HEK293 (cell line): ENCODE data around the gene ZNF335.

Experiments used
- CTCF ChIA-PET: fragments of 350-600 bp; formaldehyde crosslinking; extraction: SDS; loops from one replicate; lab custom pipeline; 2021; ENCODE audit warnings: antibody characterized with exemption; lab: Yijun Ruan, JAX
- POLR2A ChIA-PET: fragments of 300-600 bp; formaldehyde crosslinking; extraction: SDS; loops from one replicate; lab custom pipeline; 2020; ENCODE audit warnings: antibody characterized with exemption, inconsistent platforms; lab: Yijun Ruan, JAX
- H3K27ac ChIP-seq: fragments of 200-500 bp; sonication (Bioruptor generic); 2 replicates; pipeline ENCODE4 v1.5.1; 2014; ENCODE audit warnings: low read depth, low read length, control low read depth, inconsistent platforms; ENCODE audit errors: extremely low read depth
- H3K36me3 ChIP-seq, 2 experiments: fragments of 200-500 bp in 1 of 2; sonication (Bioruptor generic) in 1 of 2; 1 replicate in 1 of 2; 2 replicates in 1 of 2; pipeline ENCODE4 v1.5.1; 2014 to 2017; ENCODE audit warnings: inconsistent platforms in 2 of 2, low read length in 2 of 2; ENCODE audit not compliant: control insufficient read depth in 2 of 2, insufficient read depth in 1 of 2
- H3K4me1 ChIP-seq: fragments of 200-500 bp; sonication (Bioruptor generic); 2 replicates; pipeline ENCODE4 v1.5.1; 2014; ENCODE audit warnings: mild to moderate bottlenecking, low read length, inconsistent platforms; ENCODE audit not compliant: control insufficient read depth, insufficient read depth
- H3K4me3 ChIP-seq: 2 replicates; pipeline ENCODE4 v1.5.1; 2011; ENCODE audit warnings: low read depth, mild to moderate bottlenecking, control low read depth, low read length, moderate library complexity
- H3K9me3 ChIP-seq: fragments of 200-500 bp; sonication (Bioruptor generic); 2 replicates; pipeline ENCODE4 v1.5.1; 2014; ENCODE audit warnings: low read depth, low read length, inconsistent platforms; ENCODE audit not compliant: control insufficient read depth, insufficient read depth
- KLF1 ChIP-seq: fragments of 450-650 bp; formaldehyde crosslinking; IDR thresholded peaks from 2 replicates; pipeline ENCODE4 v1.5.1; 2016; ENCODE audit warnings: missing biosample characterization, missing genetic modification characterization
- SP2 ChIP-seq: fragments of 450-650 bp; formaldehyde crosslinking; IDR thresholded peaks from 2 replicates; pipeline ENCODE4 v1.5.1; 2016; ENCODE audit warnings: missing biosample characterization, missing genetic modification characterization
- ZBTB8A ChIP-seq: fragments of 450-650 bp; formaldehyde crosslinking; IDR thresholded peaks from 2 replicates; pipeline ENCODE4 v1.5.1; 2016; ENCODE audit warnings: missing biosample characterization, missing genetic modification characterization
- ZFP3 ChIP-seq: fragments of 450-650 bp; formaldehyde crosslinking; IDR thresholded peaks from 2 replicates; pipeline ENCODE4 v1.5.1; 2016; ENCODE audit warnings: low read depth, missing biosample characterization, missing genetic modification characterization
- ZNF114 ChIP-seq: fragments of 450-650 bp; formaldehyde crosslinking; IDR thresholded peaks from 2 replicates; pipeline ENCODE4 v1.5.0; 2017; ENCODE audit warnings: missing biosample characterization, missing genetic modification characterization
- ZNF140 ChIP-seq: fragments of 450-650 bp; formaldehyde crosslinking; IDR thresholded peaks from 2 replicates; pipeline ENCODE4 v1.5.1; 2016; ENCODE audit warnings: missing biosample characterization, missing genetic modification characterization
- ZNF221 ChIP-seq: fragments of 450-650 bp; formaldehyde crosslinking; IDR thresholded peaks from 2 replicates; pipeline ENCODE4 v1.5.1; 2017; ENCODE audit warnings: missing biosample characterization, missing genetic modification characterization, borderline replicate concordance
- ZNF354C ChIP-seq: fragments of 450-650 bp; formaldehyde crosslinking; IDR thresholded peaks from 2 replicates; pipeline ENCODE4 v1.5.1; 2016; ENCODE audit warnings: missing biosample characterization, missing genetic modification characterization, low read depth, borderline replicate concordance
- ZNF488 ChIP-seq: fragments of 450-650 bp; formaldehyde crosslinking; IDR thresholded peaks from 2 replicates; pipeline ENCODE4 v1.5.1; 2016; ENCODE audit warnings: missing biosample characterization, missing genetic modification characterization
- ZNF521 ChIP-seq: fragments of 450-650 bp; formaldehyde crosslinking; IDR thresholded peaks from 2 replicates; pipeline ENCODE4 v1.5.1; 2017; ENCODE audit warnings: missing biosample characterization, mild to moderate bottlenecking, missing genetic modification characterization
- ZNF660 ChIP-seq: fragments of 450-650 bp; IDR thresholded peaks from 2 replicates; pipeline ENCODE4 v1.5.1; 2018; ENCODE audit warnings: missing biosample characterization, mild to moderate bottlenecking, missing genetic modification characterization
- ZNF776 ChIP-seq: fragments of 450-650 bp; formaldehyde crosslinking; IDR thresholded peaks from 2 replicates; pipeline ENCODE4 v1.5.0; 2017; ENCODE audit warnings: missing biosample characterization, missing genetic modification characterization, borderline replicate concordance
- ZNF792 ChIP-seq: fragments of 450-650 bp; formaldehyde crosslinking; IDR thresholded peaks from 2 replicates; pipeline ENCODE4 v1.5.1; 2016; ENCODE audit warnings: missing biosample characterization, missing genetic modification characterization
- ZNF837 ChIP-seq: fragments of 450-650 bp; formaldehyde crosslinking; IDR thresholded peaks from 2 replicates; pipeline ENCODE4 v1.5.1; 2016; ENCODE audit warnings: missing biosample characterization, missing genetic modification characterization
- TF ChIP-seq, protein P1 (sequence below): fragments of 450-650 bp; formaldehyde crosslinking; IDR thresholded peaks from 2 replicates; pipeline ENCODE4 v1.5.1; 2016; ENCODE audit warnings: missing biosample characterization, missing genetic modification characterization
- TF ChIP-seq, protein P2 (sequence below): fragments of 450-650 bp; formaldehyde crosslinking; IDR thresholded peaks from 2 replicates; pipeline ENCODE4 v1.5.1; 2016; ENCODE audit warnings: missing biosample characterization, missing genetic modification characterization
- TF ChIP-seq, protein P3 (sequence below): fragments of 450-650 bp; formaldehyde crosslinking; IDR thresholded peaks from 2 replicates; pipeline ENCODE4 v1.5.1; 2016; ENCODE audit warnings: missing biosample characterization, missing genetic modification characterization
- TF ChIP-seq, protein P4 (sequence below): fragments of 450-650 bp; formaldehyde crosslinking; IDR thresholded peaks from 2 replicates; pipeline ENCODE4 v1.5.1; 2016; ENCODE audit warnings: missing biosample characterization, missing genetic modification characterization
- TF ChIP-seq, protein P5 (sequence below): fragments of 450-650 bp; formaldehyde crosslinking; conservative IDR thresholded peaks from 2 replicates; pipeline ENCODE4 v1.5.1; 2016; ENCODE audit warnings: low read depth, missing biosample characterization, missing genetic modification characterization

ZNF335 gene

DNA sequence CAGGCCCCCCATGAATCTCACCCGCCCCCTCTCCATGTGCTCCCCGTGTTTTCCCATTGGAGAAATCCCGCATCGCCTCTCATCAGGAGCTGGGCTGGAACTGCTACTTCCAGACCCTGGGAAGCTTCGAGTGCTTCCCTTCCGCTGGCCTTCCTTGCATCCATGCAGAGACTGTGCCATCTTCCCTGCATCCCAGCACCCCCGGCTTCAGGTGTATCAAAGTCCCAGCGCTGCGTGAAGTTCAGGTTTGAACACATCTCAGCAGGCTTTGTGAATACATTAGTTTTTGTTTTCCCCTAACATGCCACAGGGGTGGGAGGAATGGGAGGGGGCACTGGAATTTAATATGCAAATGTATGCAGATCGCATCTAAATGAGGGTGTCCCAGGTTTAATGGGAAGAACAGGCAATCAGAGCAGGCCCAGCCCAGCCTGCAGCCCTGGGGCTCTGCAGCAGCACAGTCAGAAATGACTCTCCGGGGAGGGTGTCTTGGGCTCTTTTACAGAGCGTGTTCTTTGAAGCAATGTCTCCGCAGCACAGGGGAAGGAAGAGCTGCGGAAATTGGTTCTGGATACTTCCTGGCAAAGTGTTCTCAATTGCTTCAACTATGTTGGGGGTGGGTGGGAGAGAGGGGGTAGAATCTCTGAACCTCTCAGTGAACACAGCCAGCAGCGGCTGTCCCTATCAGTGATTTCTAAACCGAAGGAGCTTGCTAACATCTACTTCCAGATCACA lies 28.4 kb upstream of the ZNF335 start (continued):
- no peak for TF ChIP-seq ZNF660 (tag by site-specific recombination)

- no peak overlapping the region for H3K27ac ChIP-seq
- no peaks in the 10 kb centered on the region for H3K36me3 ChIP-seq
- POLR2A ChIA-PET: interaction anchor here (1.5 kb wide), 1 partner anchor 9 kb away, joined by 3 read pairs; no protein-coding TSS in a partner anchor
These were observed 27.7 kb upstream of the ZNF335 start for GRCh38 chr20:45999557-46000261.

GRCh38 chr20:45998761-45999160 lies 26.8 kb upstream of the ZNF335 start:
- no peak overlapping the region for H3K27ac ChIP-seq
- H3K9me3 ChIP-seq: no peaks in the 10 kb centered on the region
- no peak overlapping the region for H3K4me3 ChIP-seq
- POLR2A ChIA-PET: interaction anchor here (1.5 kb wide), 1 partner anchor 8 kb away, joined by 3 read pairs; no protein-coding TSS in a partner anchor
- CTCF ChIA-PET: interaction anchor here (0.7 to 6.4 kb wide), 5 partner anchors 8 to 15 kb away, joined by 3 to 49 read pairs (median 3); no protein-coding TSS in a partner anchor
- H3K4me1 ChIP-seq: no peaks in the 10 kb centered on the region
- no peaks in the 10 kb centered on the region for H3K36me3 ChIP-seq
- TF ChIP-seq ZNF488 (tag by site-specific recombination) (no peak), ZNF140 (tag by site-specific recombination) (no peak), ZNF792 (tag by site-specific recombination) (no peak), KLF1 (tag by site-specific recombination) (no peak), ZBTB8A (tag by site-specific recombination) (no peak), ZNF221 (tag by site-specific recombination) (no peak), ZFP3 (tag by site-specific recombination) (no peak), SP2 (tag by site-specific recombination) (no peak)
- TF ChIP-seq, protein P1, sequence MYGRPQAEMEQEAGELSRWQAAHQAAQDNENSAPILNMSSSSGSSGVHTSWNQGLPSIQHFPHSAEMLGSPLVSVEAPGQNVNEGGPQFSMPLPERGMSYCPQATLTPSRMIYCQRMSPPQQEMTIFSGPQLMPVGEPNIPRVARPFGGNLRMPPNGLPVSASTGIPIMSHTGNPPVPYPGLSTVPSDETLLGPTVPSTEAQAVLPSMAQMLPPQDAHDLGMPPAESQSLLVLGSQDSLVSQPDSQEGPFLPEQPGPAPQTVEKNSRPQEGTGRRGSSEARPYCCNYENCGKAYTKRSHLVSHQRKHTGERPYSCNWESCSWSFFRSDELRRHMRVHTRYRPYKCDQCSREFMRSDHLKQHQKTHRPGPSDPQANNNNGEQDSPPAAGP (tag by site-specific recombination): no peak
- TF ChIP-seq, protein P2, sequence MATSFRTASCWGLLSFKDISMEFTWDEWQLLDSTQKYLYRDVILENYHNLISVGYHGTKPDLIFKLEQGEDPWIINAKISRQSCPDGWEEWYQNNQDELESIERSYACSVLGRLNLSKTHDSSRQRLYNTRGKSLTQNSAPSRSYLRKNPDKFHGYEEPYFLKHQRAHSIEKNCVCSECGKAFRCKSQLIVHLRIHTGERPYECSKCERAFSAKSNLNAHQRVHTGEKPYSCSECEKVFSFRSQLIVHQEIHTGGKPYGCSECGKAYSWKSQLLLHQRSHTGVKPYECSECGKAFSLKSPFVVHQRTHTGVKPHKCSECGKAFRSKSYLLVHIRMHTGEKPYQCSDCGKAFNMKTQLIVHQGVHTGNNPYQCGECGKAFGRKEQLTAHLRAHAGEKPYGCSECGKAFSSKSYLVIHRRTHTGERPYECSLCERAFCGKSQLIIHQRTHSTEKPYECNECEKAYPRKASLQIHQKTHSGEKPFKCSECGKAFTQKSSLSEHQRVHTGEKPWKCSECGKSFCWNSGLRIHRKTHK (tag by site-specific recombination): no peak
- TF ChIP-seq, protein P3, sequence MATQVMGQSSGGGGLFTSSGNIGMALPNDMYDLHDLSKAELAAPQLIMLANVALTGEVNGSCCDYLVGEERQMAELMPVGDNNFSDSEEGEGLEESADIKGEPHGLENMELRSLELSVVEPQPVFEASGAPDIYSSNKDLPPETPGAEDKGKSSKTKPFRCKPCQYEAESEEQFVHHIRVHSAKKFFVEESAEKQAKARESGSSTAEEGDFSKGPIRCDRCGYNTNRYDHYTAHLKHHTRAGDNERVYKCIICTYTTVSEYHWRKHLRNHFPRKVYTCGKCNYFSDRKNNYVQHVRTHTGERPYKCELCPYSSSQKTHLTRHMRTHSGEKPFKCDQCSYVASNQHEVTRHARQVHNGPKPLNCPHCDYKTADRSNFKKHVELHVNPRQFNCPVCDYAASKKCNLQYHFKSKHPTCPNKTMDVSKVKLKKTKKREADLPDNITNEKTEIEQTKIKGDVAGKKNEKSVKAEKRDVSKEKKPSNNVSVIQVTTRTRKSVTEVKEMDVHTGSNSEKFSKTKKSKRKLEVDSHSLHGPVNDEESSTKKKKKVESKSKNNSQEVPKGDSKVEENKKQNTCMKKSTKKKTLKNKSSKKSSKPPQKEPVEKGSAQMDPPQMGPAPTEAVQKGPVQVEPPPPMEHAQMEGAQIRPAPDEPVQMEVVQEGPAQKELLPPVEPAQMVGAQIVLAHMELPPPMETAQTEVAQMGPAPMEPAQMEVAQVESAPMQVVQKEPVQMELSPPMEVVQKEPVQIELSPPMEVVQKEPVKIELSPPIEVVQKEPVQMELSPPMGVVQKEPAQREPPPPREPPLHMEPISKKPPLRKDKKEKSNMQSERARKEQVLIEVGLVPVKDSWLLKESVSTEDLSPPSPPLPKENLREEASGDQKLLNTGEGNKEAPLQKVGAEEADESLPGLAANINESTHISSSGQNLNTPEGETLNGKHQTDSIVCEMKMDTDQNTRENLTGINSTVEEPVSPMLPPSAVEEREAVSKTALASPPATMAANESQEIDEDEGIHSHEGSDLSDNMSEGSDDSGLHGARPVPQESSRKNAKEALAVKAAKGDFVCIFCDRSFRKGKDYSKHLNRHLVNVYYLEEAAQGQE (tag by site-specific recombination): no peak
- TF ChIP-seq, protein P4, sequence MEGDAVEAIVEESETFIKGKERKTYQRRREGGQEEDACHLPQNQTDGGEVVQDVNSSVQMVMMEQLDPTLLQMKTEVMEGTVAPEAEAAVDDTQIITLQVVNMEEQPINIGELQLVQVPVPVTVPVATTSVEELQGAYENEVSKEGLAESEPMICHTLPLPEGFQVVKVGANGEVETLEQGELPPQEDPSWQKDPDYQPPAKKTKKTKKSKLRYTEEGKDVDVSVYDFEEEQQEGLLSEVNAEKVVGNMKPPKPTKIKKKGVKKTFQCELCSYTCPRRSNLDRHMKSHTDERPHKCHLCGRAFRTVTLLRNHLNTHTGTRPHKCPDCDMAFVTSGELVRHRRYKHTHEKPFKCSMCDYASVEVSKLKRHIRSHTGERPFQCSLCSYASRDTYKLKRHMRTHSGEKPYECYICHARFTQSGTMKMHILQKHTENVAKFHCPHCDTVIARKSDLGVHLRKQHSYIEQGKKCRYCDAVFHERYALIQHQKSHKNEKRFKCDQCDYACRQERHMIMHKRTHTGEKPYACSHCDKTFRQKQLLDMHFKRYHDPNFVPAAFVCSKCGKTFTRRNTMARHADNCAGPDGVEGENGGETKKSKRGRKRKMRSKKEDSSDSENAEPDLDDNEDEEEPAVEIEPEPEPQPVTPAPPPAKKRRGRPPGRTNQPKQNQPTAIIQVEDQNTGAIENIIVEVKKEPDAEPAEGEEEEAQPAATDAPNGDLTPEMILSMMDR (tag by site-specific recombination): no peak
- TF ChIP-seq, protein P5, sequence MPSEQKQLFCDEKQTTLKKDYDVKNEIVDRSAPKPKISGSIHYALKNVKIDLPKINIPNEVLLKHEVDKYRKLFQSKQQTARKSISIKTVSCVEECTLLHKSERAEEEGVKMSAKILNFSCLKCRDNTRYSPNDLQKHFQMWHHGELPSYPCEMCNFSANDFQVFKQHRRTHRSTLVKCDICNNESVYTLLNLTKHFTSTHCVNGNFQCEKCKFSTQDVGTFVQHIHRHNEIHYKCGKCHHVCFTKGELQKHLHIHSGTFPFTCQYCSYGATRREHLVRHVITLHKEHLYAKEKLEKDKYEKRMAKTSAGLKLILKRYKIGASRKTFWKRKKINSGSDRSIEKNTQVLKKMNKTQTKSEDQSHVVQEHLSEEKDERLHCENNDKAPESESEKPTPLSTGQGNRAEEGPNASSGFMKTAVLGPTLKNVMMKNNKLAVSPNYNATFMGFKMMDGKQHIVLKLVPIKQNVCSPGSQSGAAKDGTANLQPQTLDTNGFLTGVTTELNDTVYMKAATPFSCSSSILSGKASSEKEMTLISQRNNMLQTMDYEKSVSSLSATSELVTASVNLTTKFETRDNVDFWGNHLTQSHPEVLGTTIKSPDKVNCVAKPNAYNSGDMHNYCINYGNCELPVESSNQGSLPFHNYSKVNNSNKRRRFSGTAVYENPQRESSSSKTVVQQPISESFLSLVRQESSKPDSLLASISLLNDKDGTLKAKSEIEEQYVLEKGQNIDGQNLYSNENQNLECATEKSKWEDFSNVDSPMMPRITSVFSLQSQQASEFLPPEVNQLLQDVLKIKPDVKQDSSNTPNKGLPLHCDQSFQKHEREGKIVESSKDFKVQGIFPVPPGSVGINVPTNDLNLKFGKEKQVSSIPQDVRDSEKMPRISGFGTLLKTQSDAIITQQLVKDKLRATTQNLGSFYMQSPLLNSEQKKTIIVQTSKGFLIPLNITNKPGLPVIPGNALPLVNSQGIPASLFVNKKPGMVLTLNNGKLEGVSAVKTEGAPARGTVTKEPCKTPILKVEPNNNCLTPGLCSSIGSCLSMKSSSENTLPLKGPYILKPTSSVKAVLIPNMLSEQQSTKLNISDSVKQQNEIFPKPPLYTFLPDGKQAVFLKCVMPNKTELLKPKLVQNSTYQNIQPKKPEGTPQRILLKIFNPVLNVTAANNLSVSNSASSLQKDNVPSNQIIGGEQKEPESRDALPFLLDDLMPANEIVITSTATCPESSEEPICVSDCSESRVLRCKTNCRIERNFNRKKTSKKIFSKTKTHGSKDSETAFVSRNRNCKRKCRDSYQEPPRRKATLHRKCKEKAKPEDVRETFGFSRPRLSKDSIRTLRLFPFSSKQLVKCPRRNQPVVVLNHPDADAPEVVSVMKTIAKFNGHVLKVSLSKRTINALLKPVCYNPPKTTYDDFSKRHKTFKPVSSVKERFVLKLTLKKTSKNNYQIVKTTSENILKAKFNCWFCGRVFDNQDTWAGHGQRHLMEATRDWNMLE: no peak

More at GRCh38 chr20:45999557-46000261, 27.7 kb upstream of the ZNF335 start:
- Histone ChIP-seq H3K9me3 (no peaks in the 10 kb centered on the region), H3K4me1 (no peaks in the 10 kb centered on the region), H3K4me3 (no peak overlapping the region)
- TF ChIP-seq ZNF776: no peak
- TF ChIP-seq ZNF521 (tag by site-specific recombination): no peak
- no peak for TF ChIP-seq ZNF837
- TF ChIP-seq ZNF114 (tag by site-specific recombination): no peak
- no peak for TF ChIP-seq ZNF354C (tag by site-specific recombination)
- CTCF ChIA-PET: interaction anchor here (0.7 to 6.4 kb wide), 6 partner anchors 8 to 24 kb away, joined by 3 to 49 read pairs (median 3); no protein-coding TSS in a partner anchor
